Measurements from ENCODE around the gene KCTD14.

KCTD14 gene

DNA sequence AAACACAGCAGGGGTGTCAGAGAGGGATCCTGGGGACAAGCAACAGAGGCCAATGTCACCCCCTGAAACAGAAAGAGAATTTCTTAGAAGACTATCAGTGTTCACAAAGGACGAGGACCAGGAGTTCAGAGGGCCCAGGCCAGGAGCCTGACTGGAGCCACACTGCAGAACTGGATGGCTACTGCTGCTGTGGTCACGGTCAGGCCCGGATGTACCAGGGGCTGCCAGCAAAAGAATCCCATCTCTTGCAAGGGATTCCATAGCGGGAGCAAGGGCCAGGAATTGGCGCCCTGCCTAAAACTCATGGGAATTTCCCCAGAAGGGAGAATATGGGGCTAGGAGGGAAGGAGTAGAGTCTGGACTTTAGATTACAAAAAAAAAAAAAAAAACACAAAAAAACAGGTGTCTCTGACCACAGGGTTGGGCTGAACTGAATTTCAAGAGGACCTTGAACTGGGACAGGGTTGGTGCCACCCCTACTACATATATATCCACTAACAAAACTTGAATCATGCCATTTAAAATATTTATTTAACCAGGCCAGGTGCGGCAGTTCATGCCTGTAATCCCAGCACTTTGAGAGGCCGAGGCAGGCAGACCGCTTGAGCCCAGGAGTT lies 15.7 kb upstream of the KCTD14 start:
- no peak for TF ChIP-seq CTCF (conservative IDR thresholded peaks at IDR 0.05; ENCODE audit: low read length)
- no peak for DNase-seq (ENCODE audit: low read depth)
- no peak overlapping the region for H3K4me3 ChIP-seq (ENCODE audit: low read length)

DNA sequence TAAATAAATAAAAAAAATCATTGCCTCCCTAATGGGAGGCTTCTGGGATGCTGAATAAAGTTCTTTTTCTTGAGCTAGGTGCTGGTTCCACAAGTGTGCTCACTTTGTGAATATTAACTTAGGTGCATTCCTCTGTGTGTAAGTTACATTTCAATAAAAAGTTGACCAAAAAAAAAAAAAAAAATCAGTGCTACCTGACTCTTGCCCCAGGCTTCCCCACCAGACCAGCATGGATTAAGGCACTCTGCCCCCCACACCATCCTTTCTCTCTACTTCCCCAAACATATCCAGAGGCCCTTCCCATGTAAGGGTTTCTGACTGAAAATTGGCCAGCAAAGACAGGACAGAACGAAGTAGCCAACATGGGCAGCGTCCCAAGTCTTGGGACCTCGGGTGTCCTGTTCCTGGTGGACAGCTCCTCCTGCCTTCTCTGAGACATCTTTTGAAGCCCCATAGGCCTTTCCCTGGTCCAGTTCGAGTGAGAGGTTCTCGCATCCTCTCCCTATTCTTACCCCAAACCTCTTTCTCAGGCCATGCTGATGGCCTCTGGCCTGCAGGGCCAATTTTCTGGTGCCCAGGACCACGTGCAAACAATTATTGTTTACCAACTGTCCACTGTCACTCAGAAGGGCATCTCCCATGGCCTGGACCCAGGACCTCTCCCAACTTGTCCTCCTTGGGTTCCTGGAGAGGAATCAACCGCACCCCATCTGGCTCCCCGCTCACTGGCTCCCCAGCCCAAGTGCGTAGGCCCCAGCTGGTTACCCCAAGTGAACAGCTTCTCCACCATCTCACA lies 14.9 kb upstream of the KCTD14 start:
- no peak for DNase-seq (ENCODE audit: low read depth)
- H3K4me3 ChIP-seq (ENCODE audit: low read length) = no peak overlapping the region
- TF ChIP-seq CTCF (conservative IDR thresholded peaks at IDR 0.05; ENCODE audit: low read length) = no peak

- H3K4me3 ChIP-seq (ENCODE audit: low read length) = no peak overlapping the region
- DNase-seq (ENCODE audit: low read depth) = no peak
- no peak for TF ChIP-seq CTCF (conservative IDR thresholded peaks at IDR 0.05; ENCODE audit: low read length)
These were observed 14.0 kb upstream of the KCTD14 start for GRCh38 chr11:78037056-78037455.

GRCh38 chr11:78036313-78036712 lies 13.2 kb upstream of the KCTD14 start:
- TF ChIP-seq CTCF (conservative IDR thresholded peaks at IDR 0.05; ENCODE audit: low read length) = no peak
- no peak for DNase-seq (ENCODE audit: low read depth)
- no peak overlapping the region for H3K4me3 ChIP-seq (ENCODE audit: low read length)

GRCh38 chr11:78034623-78035022 lies 11.5 kb upstream of the KCTD14 start:
- DNase-seq (ENCODE audit: low read depth) = no peak
- H3K4me3 ChIP-seq (ENCODE audit: low read length) = no peak overlapping the region
- no peak for TF ChIP-seq CTCF (conservative IDR thresholded peaks at IDR 0.05; ENCODE audit: low read length)

GRCh38 chr11:78033040-78033439 lies 10.0 kb upstream of the KCTD14 start:
- DNase-seq (ENCODE audit: low read depth) = no peak
- TF ChIP-seq CTCF (conservative IDR thresholded peaks at IDR 0.05; ENCODE audit: low read length) = no peak
- H3K4me3 ChIP-seq (ENCODE audit: low read length) = no peak overlapping the region

- no peak for DNase-seq (ENCODE audit: low read depth)
These were observed 9.0 kb upstream of the KCTD14 start for GRCh38 chr11:78032090-78032489.

More at GRCh38 chr11:78032090-78032489, 9.0 kb upstream of the KCTD14 start:
- no peak overlapping the region for H3K4me3 ChIP-seq (ENCODE audit: low read length)
- no peak for TF ChIP-seq CTCF (conservative IDR thresholded peaks at IDR 0.05; ENCODE audit: low read length)

Measured in AG10803 (cell line).